ENCODE data around the gene S100G.
A peak's percentile ranks its signal among the peaks of the same experiment; 100 is the strongest.

S100G gene

GRCh38 chrX:16651391-16652024 lies 1.6 kb downstream of the S100G start:
- no peak for DNase-seq (ENCODE audit: low read depth)

GRCh38 chrX:16653424-16653823 lies 3.5 kb downstream of the S100G start:
- DNase-seq (ENCODE audit: low read depth): no peak

GRCh38 chrX:16654093-16654492 lies 4.1 kb downstream of the S100G start:
- DNase-seq (ENCODE audit: low read depth): no peak

- DNase-seq (ENCODE audit: low read depth): no peak
These were observed 8.3 kb downstream of the S100G start for GRCh38 chrX:16658284-16658683.

- no peak for DNase-seq (ENCODE audit: low read depth)
These were observed 9.4 kb downstream of the S100G start for GRCh38 chrX:16659321-16659720.

GRCh38 chrX:16661495-16661894 lies 11.5 kb downstream of the S100G start:
- DNase-seq (ENCODE audit: low read depth): no peak

GRCh38 chrX:16662402-16662801 lies 12.4 kb downstream of the S100G start:
- DNase-seq (ENCODE audit: low read depth): no peak

GRCh38 chrX:16664074-16664473 lies 14.1 kb downstream of the S100G start:
- no peak for DNase-seq (ENCODE audit: low read depth)

GRCh38 chrX:16664626-16665025 lies 14.7 kb downstream of the S100G start:
- DNase-seq (ENCODE audit: low read depth): no peak

- DNase-seq (ENCODE audit: low read depth): no peak
These were observed 15.1 kb downstream of the S100G start for GRCh38 chrX:16665089-16665488.

- DNase-seq (ENCODE audit: low read depth): no peak
These were observed 16.6 kb downstream of the S100G start for GRCh38 chrX:16666541-16666940.

GRCh38 chrX:16671005-16671404 lies 21.0 kb downstream of the S100G start:
- DNase-seq (ENCODE audit: low read depth): no peak

- no peak for DNase-seq (ENCODE audit: low read depth)
These were observed 28.7 kb downstream of the S100G start for GRCh38 chrX:16678689-16679088.

- DNase-seq (ENCODE audit: low read depth): no peak
These were observed 33.2 kb downstream of the S100G start for GRCh38 chrX:16683007-16683664.

- DNase-seq (ENCODE audit: low read depth): no peak
These were observed 37.6 kb downstream of the S100G start for GRCh38 chrX:16687514-16687913.

- peak; percentile 55 for DNase-seq (ENCODE audit: low read depth)
These were observed 45.2 kb downstream of the S100G start for GRCh38 chrX:16695079-16695676.

- DNase-seq (ENCODE audit: low read depth): no peak
These were observed 47.0 kb downstream of the S100G start for GRCh38 chrX:16696956-16697355.

- no peak for DNase-seq (ENCODE audit: low read depth)
These were observed 49.4 kb downstream of the S100G start for GRCh38 chrX:16699389-16699788.

- DNase-seq (ENCODE audit: low read depth): no peak
These were observed 50.8 kb downstream of the S100G start for GRCh38 chrX:16700734-16701133.

GRCh38 chrX:16702700-16703599 lies 53.0 kb downstream of the S100G start:
- no peak for DNase-seq (ENCODE audit: low read depth)
